ENCODE data around the gene ITGA11.

Gene ITGA11, protein sequence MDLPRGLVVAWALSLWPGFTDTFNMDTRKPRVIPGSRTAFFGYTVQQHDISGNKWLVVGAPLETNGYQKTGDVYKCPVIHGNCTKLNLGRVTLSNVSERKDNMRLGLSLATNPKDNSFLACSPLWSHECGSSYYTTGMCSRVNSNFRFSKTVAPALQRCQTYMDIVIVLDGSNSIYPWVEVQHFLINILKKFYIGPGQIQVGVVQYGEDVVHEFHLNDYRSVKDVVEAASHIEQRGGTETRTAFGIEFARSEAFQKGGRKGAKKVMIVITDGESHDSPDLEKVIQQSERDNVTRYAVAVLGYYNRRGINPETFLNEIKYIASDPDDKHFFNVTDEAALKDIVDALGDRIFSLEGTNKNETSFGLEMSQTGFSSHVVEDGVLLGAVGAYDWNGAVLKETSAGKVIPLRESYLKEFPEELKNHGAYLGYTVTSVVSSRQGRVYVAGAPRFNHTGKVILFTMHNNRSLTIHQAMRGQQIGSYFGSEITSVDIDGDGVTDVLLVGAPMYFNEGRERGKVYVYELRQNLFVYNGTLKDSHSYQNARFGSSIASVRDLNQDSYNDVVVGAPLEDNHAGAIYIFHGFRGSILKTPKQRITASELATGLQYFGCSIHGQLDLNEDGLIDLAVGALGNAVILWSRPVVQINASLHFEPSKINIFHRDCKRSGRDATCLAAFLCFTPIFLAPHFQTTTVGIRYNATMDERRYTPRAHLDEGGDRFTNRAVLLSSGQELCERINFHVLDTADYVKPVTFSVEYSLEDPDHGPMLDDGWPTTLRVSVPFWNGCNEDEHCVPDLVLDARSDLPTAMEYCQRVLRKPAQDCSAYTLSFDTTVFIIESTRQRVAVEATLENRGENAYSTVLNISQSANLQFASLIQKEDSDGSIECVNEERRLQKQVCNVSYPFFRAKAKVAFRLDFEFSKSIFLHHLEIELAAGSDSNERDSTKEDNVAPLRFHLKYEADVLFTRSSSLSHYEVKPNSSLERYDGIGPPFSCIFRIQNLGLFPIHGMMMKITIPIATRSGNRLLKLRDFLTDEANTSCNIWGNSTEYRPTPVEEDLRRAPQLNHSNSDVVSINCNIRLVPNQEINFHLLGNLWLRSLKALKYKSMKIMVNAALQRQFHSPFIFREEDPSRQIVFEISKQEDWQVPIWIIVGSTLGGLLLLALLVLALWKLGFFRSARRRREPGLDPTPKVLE

GRCh38 chr15:68431792-68432401 is at the start of gene ITGA11:
ITGA11 (minus strand) TSS chr15:68432163; CDS start chr15:68432066, 97 bp downstream.
- in situ Hi-C loops (cut with MboI; ENCODE audit: low sequenced_read_pairs) = no loop called here

DNA sequence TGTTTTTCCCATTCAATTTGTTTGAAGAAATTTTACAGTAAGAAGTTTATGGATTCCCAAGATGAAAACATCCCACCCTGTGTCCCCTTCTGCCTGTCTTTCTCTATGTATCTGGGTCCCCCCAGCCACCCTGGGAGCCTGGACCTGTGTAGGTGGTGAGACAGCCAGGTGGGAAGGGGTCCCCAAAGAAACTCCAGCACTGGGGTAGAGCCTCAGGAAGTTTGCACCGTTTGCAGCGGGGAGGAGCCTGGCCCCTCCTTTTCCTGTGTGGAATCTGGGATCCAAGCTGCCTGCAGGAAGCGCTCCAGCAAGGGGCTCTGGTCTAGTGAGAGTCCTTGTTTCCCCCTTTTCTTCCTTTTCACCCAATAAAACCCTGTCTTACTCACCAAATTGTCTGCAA is 49.4 kb upstream of the ITGA11 start:
- in situ Hi-C loops (cut with MboI; ENCODE audit: low sequenced_read_pairs) = no loop called here

DNA sequence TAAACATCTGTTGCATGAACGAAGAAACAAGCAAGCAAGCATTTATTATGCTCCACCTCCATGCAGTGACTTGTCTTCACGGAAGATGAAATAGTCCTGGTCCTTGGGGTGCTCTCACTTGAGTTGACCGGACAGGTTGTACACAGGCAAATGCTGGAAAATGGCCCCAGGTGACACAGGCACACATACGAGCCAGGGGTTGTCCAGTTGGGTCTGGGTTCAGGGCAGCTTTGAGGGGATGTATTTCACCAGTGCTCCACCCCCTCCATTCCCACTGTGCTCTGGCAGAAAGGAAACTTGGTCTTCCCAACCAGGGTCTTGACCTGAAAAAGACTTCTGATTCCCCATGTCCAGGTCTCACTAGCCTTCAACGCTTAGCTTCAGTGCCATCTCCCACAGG is 48.3 kb upstream of the ITGA11 start:
- in situ Hi-C loops (cut with MboI; ENCODE audit: low sequenced_read_pairs) = no loop called here

DNA sequence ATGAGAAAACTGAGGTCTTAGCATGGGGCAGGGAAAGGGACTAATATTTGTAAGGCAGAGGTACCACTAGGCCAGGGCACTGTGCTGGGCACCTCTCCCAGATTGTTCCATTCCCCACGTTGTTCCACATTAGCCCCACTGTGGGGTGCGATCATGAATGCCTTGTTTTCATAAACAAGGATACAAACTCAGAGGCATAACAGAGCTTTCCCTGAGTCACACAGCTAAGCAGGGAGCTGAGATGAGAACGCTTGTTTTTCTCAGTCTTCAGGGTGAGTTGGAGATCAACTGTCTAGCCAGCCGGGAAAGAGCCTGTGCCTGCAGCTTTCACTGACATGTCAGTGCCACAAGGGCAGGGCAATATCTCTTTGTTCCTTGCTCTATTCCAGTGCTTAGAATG is 47.9 kb upstream of the ITGA11 start:
- in situ Hi-C loops (cut with MboI; ENCODE audit: low sequenced_read_pairs) = no loop called here

- in situ Hi-C loops (cut with MboI; ENCODE audit: low sequenced_read_pairs) = no loop called here
Observed at GRCh38 chr15:68479406-68479805, 47.4 kb upstream of the ITGA11 start.

- in situ Hi-C loops (cut with MboI; ENCODE audit: low sequenced_read_pairs) = no loop called here
Observed at GRCh38 chr15:68478853-68479252, 46.9 kb upstream of the ITGA11 start.

- in situ Hi-C loops (cut with MboI; ENCODE audit: low sequenced_read_pairs) = no loop called here
Observed at GRCh38 chr15:68475449-68475848, 43.5 kb upstream of the ITGA11 start.

DNA sequence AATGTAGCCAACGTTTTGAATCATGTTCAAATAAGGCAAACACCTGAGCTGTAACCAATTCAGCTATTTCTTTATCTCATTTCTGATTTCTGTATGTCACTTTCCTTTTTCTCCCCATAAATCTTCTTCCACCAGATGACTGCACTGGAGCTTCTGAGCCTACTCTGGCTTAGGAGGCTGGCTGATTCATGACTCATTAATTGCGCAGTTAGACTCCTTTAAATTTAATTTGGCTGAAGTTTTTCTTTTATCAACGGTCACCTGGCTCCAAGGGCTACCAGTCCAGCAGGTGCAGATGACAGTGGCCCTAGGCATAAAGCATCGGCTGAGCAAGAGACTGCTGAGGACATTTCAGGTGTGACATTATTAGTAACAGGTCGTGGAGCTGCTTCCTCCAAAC is 39.6 kb upstream of the ITGA11 start:
- in situ Hi-C loops (cut with MboI; ENCODE audit: low sequenced_read_pairs) = no loop called here

DNA sequence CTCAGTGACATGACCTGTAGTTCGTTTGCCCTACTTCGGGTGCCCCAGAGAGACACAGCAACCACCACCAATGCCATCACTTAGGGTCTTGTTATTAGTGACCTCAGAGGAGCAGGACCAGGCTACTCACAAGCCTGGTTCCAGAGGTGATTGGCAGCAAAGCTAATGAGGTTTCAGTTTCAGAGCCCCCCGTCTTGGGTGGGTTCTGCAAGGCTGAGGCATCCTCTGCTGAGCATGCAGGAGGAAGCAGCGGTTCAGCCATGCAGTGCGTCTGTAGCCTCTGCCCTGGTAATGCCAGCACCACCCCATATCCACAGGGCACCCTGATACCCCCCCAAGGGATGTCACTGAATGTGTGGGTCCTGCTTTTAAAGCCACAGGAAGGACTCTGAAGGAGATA is 39.0 kb upstream of the ITGA11 start:
- in situ Hi-C loops (cut with MboI; ENCODE audit: low sequenced_read_pairs) = no loop called here

DNA sequence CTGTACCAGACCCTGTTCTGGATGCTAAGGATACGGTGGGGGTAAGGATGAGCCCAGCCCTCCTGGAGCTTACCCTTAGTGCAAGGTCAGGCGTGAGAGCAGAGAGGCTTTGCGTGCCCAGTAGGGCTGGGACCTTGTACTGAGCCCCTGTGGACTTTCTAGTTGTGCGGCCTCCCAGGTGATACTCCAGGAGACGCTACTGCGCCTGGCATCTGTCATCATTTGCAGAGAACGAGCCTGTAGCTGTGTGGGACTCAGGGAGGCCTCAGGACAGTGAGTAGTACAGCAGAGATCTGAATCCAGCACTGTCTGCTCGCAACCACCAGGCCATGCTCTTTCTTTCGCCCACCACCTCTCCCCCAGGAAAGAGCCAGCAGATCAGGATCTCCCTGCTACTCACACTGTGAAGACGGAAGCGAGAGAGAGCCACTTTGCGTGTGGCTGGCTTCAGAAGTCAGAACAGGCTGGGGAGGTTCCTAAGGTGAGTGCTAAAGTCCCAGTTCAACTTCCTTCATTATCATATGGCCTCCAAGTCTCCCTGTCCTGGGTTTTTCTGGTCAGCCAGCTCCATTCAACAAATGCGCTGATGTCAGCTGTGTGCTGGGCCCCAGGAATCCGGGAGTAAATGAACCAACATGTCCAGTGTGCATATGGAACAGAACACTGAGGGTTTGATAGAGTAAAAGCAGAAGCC is 38.2 kb upstream of the ITGA11 start:
- in situ Hi-C loops (cut with MboI; ENCODE audit: low sequenced_read_pairs) = no loop called here

- in situ Hi-C loops (cut with MboI; ENCODE audit: low sequenced_read_pairs) = no loop called here
Observed at GRCh38 chr15:68469162-68470048, 37.4 kb upstream of the ITGA11 start.

DNA sequence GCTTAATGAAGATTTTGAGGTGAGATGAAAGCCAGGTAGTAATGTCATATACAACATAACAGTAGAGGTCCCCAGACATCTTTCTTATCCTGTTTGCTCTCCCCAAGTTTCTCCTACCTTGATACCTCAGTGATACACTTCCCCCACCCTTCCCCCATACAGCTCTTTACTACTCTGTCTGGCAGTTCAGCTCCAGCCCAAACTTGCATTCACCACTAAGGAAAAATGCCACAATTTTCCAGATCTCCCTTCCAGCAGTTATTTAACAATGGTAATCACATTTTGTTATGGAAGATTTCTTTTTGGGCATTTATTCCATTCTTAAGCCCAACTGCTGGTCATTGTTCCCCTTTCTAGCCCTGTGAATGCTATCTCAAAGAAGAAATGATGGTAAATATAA is 34.9 kb upstream of the ITGA11 start:
- in situ Hi-C loops (cut with MboI; ENCODE audit: low sequenced_read_pairs) = no loop called here

GRCh38 chr15:68465861-68466560 is 34.0 kb upstream of the ITGA11 start:
- in situ Hi-C loops (cut with MboI; ENCODE audit: low sequenced_read_pairs) = no loop called here

DNA sequence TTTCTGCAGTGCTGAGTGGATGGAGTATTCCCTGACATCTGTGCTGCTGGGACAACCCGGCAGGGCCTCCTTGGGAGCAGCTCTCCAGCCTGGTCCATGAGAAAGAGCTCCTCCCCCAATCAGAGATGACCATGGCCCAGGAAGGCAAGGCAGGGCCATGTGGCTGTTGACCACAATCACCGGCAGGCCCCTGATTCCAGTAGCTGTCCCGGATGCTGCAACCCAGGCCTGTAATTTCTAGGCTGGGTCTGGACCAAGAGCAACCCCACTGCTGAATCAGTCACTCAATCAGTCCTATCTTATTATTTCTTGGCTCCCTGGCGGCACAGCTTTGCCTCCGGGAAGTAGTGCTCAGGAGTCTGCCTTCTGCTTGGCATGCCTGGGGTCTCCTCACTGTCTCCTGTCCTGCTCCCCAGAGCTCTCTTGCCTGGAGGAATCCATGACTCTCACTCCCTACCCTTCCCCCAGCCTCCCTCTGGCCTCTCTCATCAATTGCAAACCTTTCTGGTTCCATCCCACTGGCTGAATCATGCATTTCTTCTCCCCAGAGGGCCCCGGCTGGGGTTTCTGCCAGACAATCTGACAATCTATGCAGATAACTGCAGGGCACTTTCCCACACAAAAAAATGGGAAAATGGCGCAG is 32.6 kb upstream of the ITGA11 start:
- in situ Hi-C loops (cut with MboI; ENCODE audit: low sequenced_read_pairs) = no loop called here

DNA sequence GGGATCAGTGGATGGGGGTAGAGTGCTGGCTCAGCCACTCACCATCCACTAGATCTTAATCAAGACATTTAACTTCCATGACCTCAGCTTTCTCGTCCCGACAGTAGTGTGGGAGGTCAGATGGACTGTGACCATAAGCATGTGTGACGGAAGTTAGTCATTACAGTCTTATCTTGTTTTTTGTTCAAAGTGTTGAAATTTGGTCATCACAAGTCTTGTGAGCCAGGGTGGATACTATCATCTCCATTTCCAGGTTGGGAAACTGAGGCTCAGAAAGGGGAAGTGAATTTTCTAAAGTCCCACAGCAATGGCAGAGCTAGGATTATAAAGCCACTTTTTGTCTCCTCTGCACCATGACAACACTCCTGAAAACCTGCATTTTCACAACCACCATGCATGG is 32.0 kb upstream of the ITGA11 start:
- in situ Hi-C loops (cut with MboI; ENCODE audit: low sequenced_read_pairs) = no loop called here

GRCh38 chr15:68463444-68463843 is 31.5 kb upstream of the ITGA11 start:
- in situ Hi-C loops (cut with MboI; ENCODE audit: low sequenced_read_pairs) = no loop called here

GRCh38 chr15:68460166-68460565 is 28.2 kb upstream of the ITGA11 start:
- in situ Hi-C loops (cut with MboI; ENCODE audit: low sequenced_read_pairs) = no loop called here

DNA sequence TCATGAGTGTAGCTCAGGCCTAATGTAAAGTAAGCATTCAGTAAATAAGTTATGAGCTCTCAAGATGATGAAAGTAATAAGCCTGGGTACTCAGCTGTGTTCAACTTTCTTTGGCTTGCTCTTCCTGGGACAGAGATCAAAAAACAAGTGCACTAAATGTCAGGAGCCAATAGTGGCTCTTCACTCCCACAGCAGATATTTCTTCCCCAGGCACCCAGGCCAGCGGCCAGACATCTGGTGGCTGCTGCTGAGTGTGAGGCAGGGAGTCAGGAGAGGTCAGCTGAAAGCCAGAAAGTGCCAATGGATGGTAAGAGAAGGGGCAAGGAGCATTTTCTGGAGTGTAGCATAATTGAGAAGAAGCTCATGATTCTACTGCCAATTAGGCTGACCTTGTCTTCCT is 18.2 kb upstream of the ITGA11 start:
- in situ Hi-C loops (cut with MboI; ENCODE audit: low sequenced_read_pairs) = no loop called here
